NCI-H187 (cell line): ENCODE measurements around the gene GJA9.
"Not testable (repeated sequence)": the region's sequence is repeated elsewhere in the genome, so short reads cannot be mapped to it uniquely, and the experiment has no call there.

Experiments used
- DNase-seq, 2 experiments: peaks; one replicate each; lab custom pipeline; 2025; lab: John Stamatoyannopoulos, UW

GJA9 gene

DNA sequence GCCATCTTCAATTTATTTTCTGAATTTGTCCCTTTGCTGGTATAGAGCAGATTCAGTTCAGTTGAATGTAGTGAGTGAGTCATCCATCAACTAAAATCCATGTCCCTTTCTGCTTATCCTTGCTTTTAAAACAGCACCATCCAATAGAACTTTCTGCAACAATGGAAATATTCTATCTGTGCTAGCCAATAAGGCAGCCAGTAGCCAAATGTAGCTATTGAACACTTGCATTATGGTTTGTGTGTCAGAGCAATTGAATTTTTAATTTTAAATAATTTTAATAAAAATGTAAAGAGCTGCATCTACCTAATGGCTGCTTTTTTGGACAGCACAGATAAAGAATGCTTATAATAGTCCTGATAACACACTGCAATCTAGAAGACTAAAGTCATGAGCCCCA is at the start of gene GJA9:
Gene GJA9, minus strand, starts transcription at position 101 of the 400 bp plus-strand sequence. CDS start 5,489 bp downstream, outside the sequence.
- no peak for DNase-seq

DNA sequence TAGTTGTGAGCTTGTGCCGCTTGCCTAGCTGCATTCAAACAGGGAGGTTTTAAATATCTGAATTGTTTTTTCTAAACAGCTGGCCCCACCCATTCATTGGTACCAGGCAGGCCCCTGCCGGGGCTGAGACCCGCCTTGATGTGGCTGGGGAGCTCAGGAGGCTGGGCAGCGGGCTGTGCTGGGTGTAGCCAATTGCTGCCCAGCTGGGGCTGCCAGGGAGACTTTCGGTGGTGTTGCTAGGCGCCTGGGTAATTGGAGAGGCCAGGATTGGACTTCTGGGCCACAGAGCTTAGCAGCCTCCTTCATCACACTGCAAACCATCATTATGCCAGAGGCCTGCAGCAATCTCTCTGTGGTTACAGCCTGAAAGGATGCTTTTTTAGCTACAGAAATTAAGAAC is 48.1 kb upstream of the GJA9 start:
- DNase-seq, result no peak

DNA sequence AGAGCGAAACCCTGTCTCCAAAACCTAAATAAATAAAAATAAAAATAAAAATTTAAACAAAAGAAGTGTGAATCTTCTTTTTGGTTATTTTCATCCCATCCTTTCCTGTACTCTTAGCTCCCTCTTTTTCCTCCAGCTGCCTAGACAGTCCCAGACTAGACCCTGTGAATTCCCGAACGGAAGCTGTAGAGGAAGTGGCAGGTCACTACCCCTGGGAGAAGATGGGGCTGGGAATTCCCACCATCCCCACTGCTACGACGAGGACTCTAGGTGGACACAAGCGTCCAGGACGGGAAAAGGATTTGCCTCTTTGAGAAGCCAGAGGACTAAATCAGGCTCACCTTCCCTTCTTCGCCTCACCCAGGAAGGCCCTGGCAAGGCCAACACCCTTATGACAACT is 47.7 kb upstream of the GJA9 start:
- no peak for DNase-seq

DNA sequence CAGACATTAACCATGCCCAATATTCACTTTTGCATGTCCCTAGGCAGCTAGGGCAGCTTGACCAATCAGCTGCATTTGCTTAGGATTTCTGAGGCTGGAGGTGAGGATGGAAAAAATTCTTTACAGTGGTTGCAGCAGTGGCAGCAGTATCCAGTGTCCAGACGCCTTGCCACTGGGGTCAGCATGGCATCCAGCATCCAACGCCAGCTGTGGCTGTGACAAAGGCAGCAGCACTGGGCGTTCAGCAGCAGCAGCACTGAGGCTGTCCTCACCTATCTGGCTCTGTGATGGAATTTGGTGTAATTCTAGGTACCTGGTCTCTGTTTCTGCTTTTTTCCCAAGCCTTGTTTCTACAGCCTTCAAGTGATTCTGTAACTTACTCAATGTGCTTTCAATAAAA is 44.7 kb upstream of the GJA9 start:
- DNase-seq, result no peak

DNA sequence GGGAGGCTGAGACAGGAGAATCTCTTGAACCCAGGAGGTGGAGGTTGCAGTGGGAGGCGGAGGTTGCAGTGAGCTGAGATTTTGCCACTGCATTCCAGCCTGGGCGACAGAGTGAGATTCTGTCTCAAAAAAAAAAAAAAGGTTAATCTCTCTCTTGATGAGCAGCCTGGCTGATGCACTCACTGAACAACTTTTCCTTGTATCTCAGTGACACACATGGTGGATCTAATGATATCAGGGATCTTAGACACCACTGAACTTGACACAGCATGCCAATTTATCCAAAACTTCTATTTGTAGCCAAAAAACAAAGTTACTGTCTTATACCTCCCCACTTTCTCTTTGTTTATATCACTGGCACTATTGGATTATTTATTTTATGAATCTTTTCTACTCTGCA is 44.0 kb upstream of the GJA9 start:
- DNase-seq, result no peak

DNA sequence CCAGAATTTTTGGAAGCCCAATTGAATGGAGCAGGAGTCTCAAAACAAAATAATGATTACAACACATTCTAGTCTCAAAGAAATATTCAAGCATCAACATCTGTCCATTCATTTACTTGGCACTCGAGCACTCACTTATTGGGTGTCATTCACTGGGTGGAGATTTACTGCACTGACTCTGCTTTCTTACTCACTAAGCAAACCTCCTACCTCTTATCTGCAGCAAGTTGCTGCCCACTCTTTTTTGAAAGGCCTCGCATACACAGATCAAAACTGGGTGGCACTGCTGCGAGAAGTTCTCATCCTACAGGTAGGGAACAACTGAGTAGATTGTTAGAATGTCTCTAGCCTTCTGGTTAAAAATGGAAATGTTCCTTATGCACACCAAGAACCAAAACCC is 42.2 kb upstream of the GJA9 start:
- no peak for DNase-seq

DNA sequence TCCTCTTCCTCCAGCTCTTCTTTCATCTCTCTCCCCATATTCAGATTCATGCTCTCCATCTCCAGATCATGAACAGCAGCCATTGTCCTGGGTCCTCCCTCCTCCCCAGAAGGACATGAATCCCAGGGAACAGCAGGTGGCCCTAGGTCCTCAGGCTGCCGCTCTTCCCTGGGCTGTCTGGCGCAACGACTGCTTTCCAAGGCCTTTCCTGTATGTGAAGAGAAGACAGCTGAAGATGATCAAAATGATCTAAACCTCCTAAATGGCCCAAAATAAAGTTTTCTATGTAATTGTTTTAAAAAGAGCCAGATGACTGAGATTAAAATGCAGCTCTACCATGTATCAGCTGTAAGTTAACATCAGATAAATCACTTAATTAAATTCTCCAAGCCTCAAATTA is 37.7 kb upstream of the GJA9 start:
- no peak for DNase-seq

DNA sequence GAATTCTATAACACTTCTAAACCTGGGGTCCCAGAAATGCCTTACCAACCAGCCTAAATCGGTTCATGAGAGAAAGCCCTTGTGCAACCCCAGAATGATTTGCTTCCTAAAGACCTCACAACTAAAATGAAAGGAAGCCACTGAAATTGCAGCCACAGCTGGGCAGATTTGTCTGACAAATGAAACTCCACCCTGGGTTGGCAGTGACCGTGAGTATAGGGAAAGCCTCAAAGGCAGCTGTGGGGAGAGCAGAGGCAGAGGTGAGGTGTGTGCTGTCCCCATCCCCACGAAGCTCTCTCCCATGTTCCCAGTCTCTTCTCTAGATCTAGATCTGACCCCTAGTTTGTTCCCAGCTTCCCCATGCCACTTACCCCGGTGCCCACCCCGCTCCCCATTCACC is 37.2 kb upstream of the GJA9 start:
- DNase-seq, result no peak

DNA sequence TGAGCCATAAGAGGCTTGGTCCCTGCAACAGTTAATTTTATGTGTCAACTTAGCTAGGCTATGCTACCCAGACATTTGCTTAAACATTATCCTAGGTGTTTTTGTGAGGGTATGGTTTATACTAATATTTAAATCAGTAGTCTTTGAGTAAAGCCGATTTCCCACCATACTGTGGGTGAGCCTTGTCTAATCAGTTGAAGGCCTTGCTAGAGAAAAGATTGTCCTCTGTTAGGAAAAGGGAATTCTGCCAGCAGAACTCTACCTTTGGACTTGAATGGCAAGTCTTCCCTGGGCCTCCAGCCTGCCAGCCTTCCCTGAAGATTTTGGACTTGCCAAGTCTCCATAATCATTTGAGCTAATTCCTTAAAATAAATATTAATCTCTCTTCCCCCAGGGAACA is 36.4 kb upstream of the GJA9 start:
- no peak for DNase-seq

DNA sequence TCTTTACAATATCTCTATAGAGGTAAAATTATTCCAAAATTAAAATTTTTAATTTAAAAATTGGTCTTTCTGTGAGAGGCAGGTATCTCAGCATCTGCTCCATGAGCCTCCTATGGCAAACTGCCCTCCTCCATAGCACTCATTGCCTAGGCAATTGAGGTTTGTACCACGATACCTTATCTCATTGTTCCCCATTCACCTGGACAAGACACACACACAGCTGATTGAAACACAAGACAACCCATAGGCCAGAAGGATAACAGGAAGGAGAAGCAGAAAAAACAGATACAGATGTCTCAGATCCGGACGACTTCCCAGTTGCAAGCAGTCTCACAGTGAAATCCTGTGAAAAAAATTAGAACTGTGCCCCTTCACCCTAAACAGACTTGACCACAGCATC is 36.0 kb upstream of the GJA9 start:
- DNase-seq, result no peak

DNA sequence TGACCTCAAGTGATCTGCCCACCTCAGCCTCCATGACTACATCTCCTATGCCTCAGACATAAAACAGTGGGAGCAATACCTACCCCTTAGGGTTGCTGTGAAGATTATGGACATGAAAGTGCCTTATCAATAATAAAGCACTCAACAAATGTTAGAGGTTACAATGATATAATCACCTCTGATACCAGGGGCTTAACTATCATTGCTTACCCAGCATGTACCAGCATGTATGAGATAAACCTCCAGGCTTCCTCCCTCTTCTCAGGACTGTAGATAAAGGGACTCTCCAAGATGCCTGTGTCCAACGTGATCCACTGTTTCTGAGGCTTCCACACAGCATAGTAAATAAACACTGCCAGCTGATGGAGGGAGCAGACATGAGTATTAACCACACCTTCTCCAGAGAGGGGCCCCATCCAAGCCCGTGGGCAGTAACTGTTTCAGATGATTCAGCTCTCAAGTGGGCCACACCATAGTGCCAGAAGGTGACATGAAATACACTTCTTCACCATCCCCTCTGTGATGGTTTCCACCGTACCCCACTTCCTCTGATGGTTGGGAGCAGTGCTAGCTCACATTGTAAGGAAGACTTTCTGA is 34.1 kb upstream of the GJA9 start:
- no peak for DNase-seq

DNA sequence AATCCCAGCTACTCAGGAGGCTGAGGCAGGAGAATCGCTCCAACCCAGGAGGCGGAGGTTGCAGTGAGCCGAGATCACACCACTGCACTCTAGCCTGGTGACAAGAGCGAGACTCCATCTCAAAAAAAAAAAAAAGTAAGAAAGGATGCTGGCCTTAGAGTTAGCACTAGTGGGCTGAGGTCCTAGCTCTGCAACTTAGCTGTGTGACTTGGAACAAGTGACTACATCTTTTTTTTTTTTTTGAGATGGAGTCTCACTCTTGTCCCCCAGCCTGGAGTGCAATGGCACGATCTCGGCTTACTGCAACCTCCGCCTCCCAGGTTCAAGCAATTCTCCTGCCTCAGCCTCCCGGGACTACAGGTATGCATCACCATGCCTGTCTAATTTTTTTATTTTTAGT is 33.5 kb upstream of the GJA9 start:
- not testable (repeated sequence) for DNase-seq

DNA sequence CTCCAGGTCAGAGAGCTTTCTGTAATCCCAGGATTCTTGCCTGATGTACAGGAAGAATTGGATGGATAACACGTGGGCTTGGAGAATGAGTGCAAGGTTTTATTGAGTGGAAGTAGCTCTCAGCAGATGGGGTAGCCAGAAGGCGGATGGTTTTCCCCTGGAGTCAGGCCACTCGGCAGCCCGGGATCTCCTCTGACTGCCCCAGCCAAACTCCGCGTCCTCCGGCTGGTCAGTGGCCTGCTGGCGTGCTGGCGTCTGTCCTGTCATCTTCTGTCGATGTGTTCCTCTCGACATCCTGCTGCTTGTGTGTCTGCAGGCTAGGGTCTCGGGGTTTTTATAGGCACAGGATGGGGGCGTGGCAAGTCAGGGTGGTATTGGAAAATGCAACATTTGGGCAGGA is 27.4 kb upstream of the GJA9 start:
- DNase-seq, result no peak

DNA sequence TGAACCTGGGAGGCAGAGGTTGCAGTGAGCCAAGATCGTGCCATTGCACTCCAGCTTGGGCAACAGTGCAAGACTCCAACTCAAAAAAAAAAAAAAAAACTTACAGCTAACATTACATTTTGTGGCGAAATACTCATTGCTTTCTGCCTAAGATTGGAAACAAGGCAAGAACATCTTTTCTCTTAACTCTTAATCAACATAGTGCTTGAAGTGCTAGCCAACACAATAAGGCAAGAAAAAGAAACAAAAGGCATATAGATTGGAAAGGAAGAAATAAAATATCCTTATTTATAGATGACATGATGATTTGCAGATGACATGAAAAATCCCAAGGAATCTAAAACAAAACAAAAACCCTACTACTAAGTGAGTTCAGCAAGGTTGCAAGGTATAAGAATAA is 24.6 kb upstream of the GJA9 start:
- no peak for DNase-seq

DNA sequence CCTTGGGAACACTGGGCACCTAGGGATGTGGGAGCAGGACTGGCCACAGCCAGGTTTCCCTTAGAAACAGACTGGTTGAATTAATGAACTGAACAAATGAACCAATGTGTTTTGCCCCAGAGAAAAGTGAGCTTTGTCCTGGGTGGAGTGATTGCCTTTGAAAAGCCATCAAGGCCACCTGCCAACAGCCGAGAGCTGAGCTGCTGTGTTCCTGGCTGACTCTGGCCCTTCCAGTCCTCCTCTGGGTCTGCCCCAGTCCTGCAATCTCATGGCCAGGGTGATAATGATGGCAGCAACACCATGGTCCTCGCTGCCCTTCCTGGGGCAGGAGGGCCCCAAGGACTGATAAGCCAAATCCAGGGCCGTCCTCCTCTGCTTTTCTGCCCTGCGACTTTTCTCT is 18.2 kb upstream of the GJA9 start:
- no peak for DNase-seq

DNA sequence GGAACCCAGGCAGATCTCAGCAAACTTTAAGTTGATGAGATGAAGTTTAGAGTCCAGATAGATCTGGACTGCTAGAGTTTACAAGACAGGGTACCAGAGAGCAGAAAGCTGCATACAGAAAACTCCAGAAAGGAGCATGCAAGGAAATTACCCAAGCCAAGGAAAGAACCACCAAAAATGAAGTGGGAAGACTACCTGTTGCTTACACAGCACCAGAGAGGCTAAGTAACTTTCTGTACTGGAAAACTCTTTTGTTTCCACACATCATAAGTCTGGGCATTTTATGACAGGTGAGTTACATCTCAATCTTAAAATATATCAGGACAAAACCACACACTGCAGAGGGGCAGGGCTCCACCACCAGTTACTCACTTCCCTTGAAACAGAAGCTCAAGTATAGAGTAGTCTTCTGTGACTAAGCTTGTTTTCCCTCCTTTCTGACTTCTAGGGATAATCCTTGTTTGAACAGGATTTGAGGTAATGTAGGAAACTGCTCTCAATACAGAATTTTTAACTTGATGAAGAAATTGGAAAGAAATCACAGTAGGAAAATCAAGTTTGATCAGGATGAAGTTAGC is 17.4 kb upstream of the GJA9 start:
- DNase-seq, result no peak

DNA sequence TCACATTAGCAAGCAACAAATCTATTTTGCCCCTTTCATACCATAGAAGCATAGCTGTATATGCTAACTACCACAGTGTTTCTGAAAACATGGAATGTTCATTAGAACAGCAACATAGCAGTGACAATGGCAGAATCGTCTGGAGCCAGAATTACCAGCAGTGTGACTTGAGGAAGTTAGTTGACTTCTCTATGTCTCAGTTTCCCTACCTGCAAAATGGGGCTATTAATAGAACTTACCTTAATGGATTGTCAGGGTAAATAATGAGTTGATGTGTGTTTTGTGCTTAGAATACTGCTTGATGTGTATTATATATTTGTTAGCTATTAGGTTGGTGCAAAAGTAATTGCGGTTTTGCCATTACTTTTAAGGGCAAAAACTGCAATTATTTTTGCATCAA is 14.8 kb upstream of the GJA9 start:
- DNase-seq, result no peak

DNA sequence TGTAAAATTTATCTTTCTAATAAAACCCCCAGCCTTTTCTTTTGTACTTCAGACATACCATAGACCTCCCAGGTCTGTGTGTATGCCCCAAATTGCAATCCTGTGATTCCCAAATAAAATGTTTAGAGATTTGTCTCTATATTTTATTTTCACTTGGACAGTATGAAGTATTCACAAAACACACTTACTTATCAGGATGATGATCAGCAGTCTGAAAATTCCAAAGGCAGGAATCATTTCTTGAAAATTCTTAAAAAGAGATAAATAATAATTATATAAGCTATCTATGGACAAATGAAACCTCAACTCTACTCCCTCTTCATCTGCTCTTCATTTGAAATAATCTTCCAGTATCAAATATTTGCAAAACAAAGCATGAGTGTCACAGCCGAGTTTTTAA is 11.6 kb upstream of the GJA9 start:
- no peak for DNase-seq

DNA sequence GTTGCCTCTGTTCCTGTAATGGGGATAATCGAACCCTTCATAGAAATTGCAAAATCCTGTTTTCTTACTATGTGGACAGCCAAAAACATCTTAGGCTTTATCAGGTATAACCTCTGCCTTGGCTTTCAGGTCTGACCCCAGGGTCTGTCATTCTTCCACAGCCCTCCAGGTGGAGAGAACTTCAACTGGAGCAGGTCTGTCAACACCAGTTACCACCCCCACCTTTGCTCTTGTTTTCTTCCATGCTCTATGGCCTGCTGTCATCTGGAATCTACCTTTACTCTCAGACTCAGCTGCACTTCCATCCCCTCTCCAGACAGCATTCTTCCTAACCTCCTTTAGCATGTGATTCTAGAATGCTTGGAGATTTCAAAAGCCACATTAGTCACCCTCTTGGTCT is 10.4 kb upstream of the GJA9 start:
- no peak for DNase-seq

DNA sequence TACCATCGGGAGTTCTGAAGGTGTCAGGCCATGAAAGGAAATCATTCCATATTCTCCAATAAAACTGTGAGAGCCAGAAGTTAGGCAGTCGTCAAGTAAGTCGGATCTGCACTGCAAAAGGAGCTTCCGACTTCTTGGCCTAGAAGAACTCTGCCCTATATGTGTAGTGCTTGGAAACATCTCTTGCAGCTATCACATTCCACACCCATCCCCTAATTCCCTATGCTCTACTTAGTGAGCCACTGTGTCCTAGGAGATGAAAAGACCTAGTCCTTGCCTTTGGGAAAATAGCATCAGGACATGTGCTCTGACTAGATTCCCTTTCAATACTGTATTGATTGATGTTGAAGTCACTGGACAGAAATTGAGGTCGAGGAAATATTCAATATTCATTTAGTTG is 8.2 kb upstream of the GJA9 start:
- no peak for DNase-seq

DNA sequence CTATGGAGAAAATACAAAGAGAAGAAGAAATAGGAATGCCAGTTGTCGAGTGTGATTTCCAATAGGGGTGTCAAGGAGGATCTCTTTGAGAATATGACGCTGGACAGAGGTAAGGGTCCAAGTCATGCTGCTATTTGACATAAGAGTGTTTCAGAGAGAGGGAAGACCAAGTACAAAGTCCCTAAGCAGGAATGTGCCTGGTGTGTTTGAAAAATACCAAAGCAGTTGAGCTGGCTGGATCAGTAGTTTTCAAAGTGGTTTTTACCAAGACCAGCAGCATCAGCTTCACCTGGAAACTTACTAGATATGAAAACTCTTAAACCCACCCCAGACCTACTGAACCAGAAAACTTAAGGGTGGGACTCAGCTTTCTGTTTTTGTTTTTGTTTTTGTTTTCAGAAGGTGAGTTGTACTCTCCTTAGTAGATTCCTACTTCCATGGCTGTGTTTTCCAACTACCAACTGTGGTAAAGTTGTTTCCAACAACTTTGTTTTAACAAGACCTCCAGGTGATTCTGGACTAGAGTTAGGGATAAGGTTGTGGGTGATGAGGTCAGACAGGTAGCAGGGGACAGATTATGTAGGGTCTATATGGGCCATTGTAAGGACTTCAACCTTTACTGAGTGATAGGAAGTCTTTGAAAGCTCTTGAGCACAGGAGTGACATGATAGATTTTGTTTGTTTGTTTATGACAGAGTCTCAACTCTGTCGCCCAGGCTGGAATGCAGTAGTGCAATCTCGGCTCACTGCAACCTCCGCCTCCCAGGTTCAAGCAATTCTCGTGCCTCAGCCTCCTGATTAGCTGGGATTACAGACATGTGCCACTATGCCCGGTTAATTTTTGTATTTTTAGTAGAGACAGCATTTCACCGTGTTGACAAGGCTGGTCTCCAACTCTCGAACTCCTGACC is 7.3 kb upstream of the GJA9 start:
- no peak for DNase-seq

DNA sequence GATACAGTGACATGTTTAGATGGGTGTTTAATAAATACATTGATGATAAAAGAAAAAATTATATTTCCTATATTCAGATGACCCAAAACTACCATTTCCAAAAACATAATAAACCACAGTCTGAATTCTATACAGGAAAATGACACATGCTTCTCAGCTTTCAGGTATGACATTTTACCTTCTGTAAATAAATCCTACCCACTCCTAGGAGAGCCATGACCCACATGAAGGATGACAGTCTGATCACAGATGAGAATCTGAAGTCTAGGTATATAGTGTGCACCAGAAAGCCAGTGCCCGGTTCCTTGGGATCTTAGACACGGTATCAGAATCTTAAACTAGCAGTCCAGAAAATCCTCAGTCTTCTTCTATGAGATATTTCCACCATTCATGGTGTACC is 3.7 kb upstream of the GJA9 start:
- DNase-seq, result no peak

DNA sequence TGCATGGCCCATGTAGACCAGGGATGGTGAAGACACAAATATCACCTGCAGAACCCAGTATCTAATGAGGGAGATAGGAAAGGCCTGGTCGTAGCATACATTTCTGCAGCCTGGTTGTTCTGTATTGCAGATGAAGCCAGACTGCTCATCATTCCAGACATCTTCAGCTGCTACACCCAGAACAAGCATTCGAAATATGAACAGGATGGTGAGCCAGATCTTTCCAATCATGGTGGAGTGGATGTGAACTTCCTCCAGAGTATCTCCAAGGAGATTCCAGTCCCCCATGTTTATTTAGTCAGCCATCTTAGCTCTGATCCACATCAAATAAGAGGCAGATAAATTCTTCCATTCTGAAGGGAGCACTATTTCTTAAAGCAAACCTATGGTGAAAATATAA is 5.6 kb downstream of the GJA9 start:
- no peak for DNase-seq
